Gastrocnemius medialis (tissue), 4 donors: Measurements from ENCODE around the gene USP37.

Experiments
- POLR2A ChIP-seq, 2 donors: fragments of 450-650 bp; IDR thresholded peaks; one replicate each; pipeline ENCODE4 v1.6.1; 2017; ENCODE audit warnings: antibody characterized with exemption in 2 of 2, mild to moderate bottlenecking in 2 of 2, moderate library complexity in 2 of 2
- TF ChIP-seq, protein P1 (sequence below), 5 experiments: fragments of 450-650 bp in 3 of 5; fragments of 200-600 bp in 2 of 5; sonication (generic) in 2 of 5; IDR thresholded peaks in 4 of 5; conservative IDR thresholded peaks in 1 of 5; 1 replicate in 4 of 5; 2 replicates in 1 of 5; pipeline ENCODE4 v1.5.1; 2016 to 2019; ENCODE audit warnings: antibody characterized with exemption in 5 of 5, mild to moderate bottlenecking in 3 of 5, moderate library complexity in 3 of 5

DNA sequence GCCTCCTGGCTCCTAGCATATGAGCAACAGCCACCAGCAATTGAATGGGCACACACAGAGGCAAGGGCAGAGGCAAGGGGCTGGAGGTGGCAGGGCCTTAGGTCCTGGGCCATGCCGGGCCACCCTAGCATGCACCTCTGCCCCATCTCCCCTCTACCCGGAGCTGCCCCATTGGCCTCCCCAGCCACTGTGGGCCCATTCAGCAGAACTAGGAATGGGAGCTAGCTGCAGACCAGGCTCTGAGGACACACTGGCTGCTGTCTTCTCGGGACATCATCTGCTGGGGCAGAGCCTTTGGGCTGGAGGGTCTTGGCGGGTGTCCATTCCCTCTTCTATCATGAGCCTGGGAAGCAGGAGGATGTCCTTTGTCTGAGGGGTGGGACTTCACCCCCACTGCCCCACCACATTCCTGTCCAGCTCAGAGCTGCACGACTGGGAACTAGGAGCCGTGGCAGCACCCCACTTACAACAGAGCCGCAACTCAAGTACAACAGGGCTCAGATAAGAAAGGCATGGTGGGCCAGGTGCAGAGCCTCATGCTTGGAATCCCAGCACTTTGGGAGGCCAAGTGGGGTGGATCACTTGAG lies 148.4 kb downstream of the USP37 start:
- TF ChIP-seq, protein P1, sequence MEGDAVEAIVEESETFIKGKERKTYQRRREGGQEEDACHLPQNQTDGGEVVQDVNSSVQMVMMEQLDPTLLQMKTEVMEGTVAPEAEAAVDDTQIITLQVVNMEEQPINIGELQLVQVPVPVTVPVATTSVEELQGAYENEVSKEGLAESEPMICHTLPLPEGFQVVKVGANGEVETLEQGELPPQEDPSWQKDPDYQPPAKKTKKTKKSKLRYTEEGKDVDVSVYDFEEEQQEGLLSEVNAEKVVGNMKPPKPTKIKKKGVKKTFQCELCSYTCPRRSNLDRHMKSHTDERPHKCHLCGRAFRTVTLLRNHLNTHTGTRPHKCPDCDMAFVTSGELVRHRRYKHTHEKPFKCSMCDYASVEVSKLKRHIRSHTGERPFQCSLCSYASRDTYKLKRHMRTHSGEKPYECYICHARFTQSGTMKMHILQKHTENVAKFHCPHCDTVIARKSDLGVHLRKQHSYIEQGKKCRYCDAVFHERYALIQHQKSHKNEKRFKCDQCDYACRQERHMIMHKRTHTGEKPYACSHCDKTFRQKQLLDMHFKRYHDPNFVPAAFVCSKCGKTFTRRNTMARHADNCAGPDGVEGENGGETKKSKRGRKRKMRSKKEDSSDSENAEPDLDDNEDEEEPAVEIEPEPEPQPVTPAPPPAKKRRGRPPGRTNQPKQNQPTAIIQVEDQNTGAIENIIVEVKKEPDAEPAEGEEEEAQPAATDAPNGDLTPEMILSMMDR (IDR thresholded peaks at IDR 0.05 in 4 of 5, conservative IDR thresholded peaks at IDR 0.05 in 1 of 5) = no peak
- TF ChIP-seq POLR2A (IDR thresholded peaks at IDR 0.05) = no peak
